IMR-90 (cell line): ENCODE measurements around the gene ZNF513.

Experiments used
- CEBPB ChIP-seq: IDR thresholded peaks from 2 replicates; pipeline ENCODE4 v1.6.1; 2012; ENCODE audit warnings: low read depth, low read length, improper control_type of control experiment
- CTCF ChIP-seq: conservative IDR thresholded peaks from 2 replicates; pipeline ENCODE4 v1.5.1; 2012; ENCODE audit warnings: mild to moderate bottlenecking, low read depth, low read length, improper control_type of control experiment
- MAFK ChIP-seq: IDR thresholded peaks from 2 replicates; pipeline ENCODE4 v1.6.1; 2012; ENCODE audit warnings: low read depth, low read length, improper control_type of control experiment
- MAZ ChIP-seq: IDR thresholded peaks from 2 replicates; pipeline ENCODE4 v1.6.1; 2012; ENCODE audit warnings: low read depth, mild to moderate bottlenecking, low read length, improper control_type of control experiment, moderate library complexity, borderline replicate concordance
- POLR2A ChIP-seq: IDR thresholded peaks from 2 replicates; pipeline ENCODE4 v1.6.1; 2012; ENCODE audit warnings: mild to moderate bottlenecking, low read depth, low read length
- RAD21 ChIP-seq: IDR thresholded peaks from 2 replicates; pipeline ENCODE4 v1.6.1; 2012; ENCODE audit warnings: low read length, improper control_type of control experiment
- SMC3 ChIP-seq: fragments of 150-350 bp; IDR thresholded peaks from 2 replicates; pipeline ENCODE4 v1.6.1; 2016; ENCODE audit warnings: low read depth, mild to moderate bottlenecking, antibody characterized with exemption, low read length, moderate library complexity

GRCh38 chr2:27390822-27391679, 10.5 kb upstream of the ZNF513 start:
- TF ChIP-seq CTCF (no peak), MAFK (no peak), POLR2A (no peak), SMC3 (no peak), MAZ (no peak), CEBPB (no peak), RAD21 (no peak)
